ENCODE measurements around the gene ZNHIT2.

The ZNHIT2 gene

GRCh38 chr11:65104628-65105027 is 12.9 kb downstream of the ZNHIT2 start:
- DNase-seq (ENCODE audit: low read depth in 2 of 2) = no peak

GRCh38 chr11:65103476-65103875 is 14.0 kb downstream of the ZNHIT2 start:
- no peak for DNase-seq (ENCODE audit: low read depth in 2 of 2)

GRCh38 chr11:65102142-65103095 is 15.1 kb downstream of the ZNHIT2 start:
- DNase-seq (ENCODE audit: low read depth in 2 of 2) = no peak

GRCh38 chr11:65100674-65101350 is 16.7 kb downstream of the ZNHIT2 start:
- DNase-seq (ENCODE audit: low read depth in 2 of 2) = no peak

- no peak for DNase-seq (ENCODE audit: low read depth in 2 of 2)
Measured at GRCh38 chr11:65096926-65097325, 20.6 kb downstream of the ZNHIT2 start.

- peak; percentile 71 to 80 for DNase-seq (ENCODE audit: low read depth in 2 of 2)
Measured at GRCh38 chr11:65095974-65096806, 21.3 kb downstream of the ZNHIT2 start, which contains the start of gene VPS51. TSS of gene VPS51 (plus strand) at chr11:65096214. CDS start at chr11:65096251, 37 bp downstream.

- no peak for DNase-seq (ENCODE audit: low read depth in 2 of 2)
Measured at GRCh38 chr11:65095427-65095826, 22.1 kb downstream of the ZNHIT2 start.

GRCh38 chr11:65090628-65091027 is 26.9 kb downstream of the ZNHIT2 start:
- no peak for DNase-seq (ENCODE audit: low read depth in 2 of 2)

GRCh38 chr11:65089621-65090020 is 27.9 kb downstream of the ZNHIT2 start:
- DNase-seq (ENCODE audit: low read depth in 2 of 2) = no peak

GRCh38 chr11:65087827-65088226 is 29.7 kb downstream of the ZNHIT2 start:
- DNase-seq (ENCODE audit: low read depth in 2 of 2) = no peak

- DNase-seq (ENCODE audit: low read depth in 2 of 2) = no peak
Measured at GRCh38 chr11:65087216-65087615, 30.3 kb downstream of the ZNHIT2 start.

GRCh38 chr11:65086809-65087208 is 30.7 kb downstream of the ZNHIT2 start:
- DNase-seq (ENCODE audit: low read depth in 2 of 2) = no peak

GRCh38 chr11:65085446-65085845 is 32.1 kb downstream of the ZNHIT2 start:
- no peak for DNase-seq (ENCODE audit: low read depth in 2 of 2)

- no peak for DNase-seq (ENCODE audit: low read depth in 2 of 2)
Measured at GRCh38 chr11:65084598-65085375, 32.7 kb downstream of the ZNHIT2 start.

GRCh38 chr11:65083834-65084597 is 33.5 kb downstream of the ZNHIT2 start, which contains the start of the genes CDCA5 and ZFPL1:
TSS of gene CDCA5 (minus strand) at chr11:65084040. CDS start at chr11:65083978, 62 bp downstream.
TSS of gene ZFPL1 (plus strand) at chr11:65084222. CDS start at chr11:65084699, 477 bp downstream.
- DNase-seq (ENCODE audit: low read depth in 2 of 2) = peak; percentile 92 to 93

- DNase-seq (ENCODE audit: low read depth in 2 of 2) = no peak
Measured at GRCh38 chr11:65083134-65083833, 34.2 kb downstream of the ZNHIT2 start.

GRCh38 chr11:65078786-65079342 is 38.6 kb downstream of the ZNHIT2 start:
- DNase-seq (ENCODE audit: low read depth in 2 of 2) = no peak

GRCh38 chr11:65078151-65078550 is 39.4 kb downstream of the ZNHIT2 start:
- peak; percentile 24 to 57 for DNase-seq (ENCODE audit: low read depth in 2 of 2)

- no peak for DNase-seq (ENCODE audit: low read depth in 2 of 2)
Measured at GRCh38 chr11:65077451-65077850, 40.0 kb downstream of the ZNHIT2 start.

All from stimulated activated CD4-positive, alpha-beta T cell treated with anti-CD3 and anti-CD28 coated beads, Interleukin-12 subunit alpha, Interleukin-12 subunit beta, amount 100 ng/mL, for 24 hours (primary cell).